Motor neuron (in vitro differentiated cells): Measurements from ENCODE around the gene DAZL. TPM values are rescaled to one million over a fixed set of nuclear protein-coding genes. Genes with fewer than 3 reads are reported as not detected.
A peak's percentile ranks its signal among the peaks of the same experiment; 100 is the strongest.

Source experiments
- ATAC-seq, 8 experiments: fragments of 200-7000 bp; cut with Tn5 transposase; replicated peaks in 6 of 8; 2 replicates each; pipeline ENCODE4 v1.8.0; 2021; ENCODE audit warnings: mild to moderate bottlenecking in 8 of 8, moderate library complexity in 8 of 8
- H3K27ac ChIP-seq, 2 donors: fragments of 250-450 bp; sonication (Bioruptor Pico); 2 replicates each; pipeline ENCODE4 v1.9.0; 2021; ENCODE audit warnings: antibody characterized with exemption in 2 of 2, mild to moderate bottlenecking in 2 of 2, moderate library complexity in 1 of 2
- H3K4me1 ChIP-seq, 2 donors: fragments of 250-450 bp; sonication (Bioruptor Pico); replicated peaks in 1 of 2; 2 replicates each; pipeline ENCODE4 v1.6.1; 2021; ENCODE audit warnings: antibody characterized with exemption in 2 of 2, mild to moderate bottlenecking in 2 of 2, moderate library complexity in 1 of 2
- H3K4me3 ChIP-seq, 5 donors: fragments of 250-450 bp; sonication (Bioruptor Pico); 2 replicates each; pipeline ENCODE4 v1.9.0; 2021; ENCODE audit warnings: antibody characterized with exemption in 5 of 5, mild to moderate bottlenecking in 5 of 5, moderate library complexity in 4 of 5
- WGBS, 10 experiments: fragments of 450-650 bp; shearing (Covaris generic); methylation state at CpG; one replicate each; pipeline ENCODE4 v1.0.0; 2022; 5-methylcytosine and 5-hydroxymethylcytosine counted together
- in situ Hi-C, 9 experiments: fragments of 400-800 bp; cut with MboI; loops; one replicate each; pipeline ENCODE4 v1.15.0; 2021; ENCODE audit warnings: low sequenced_read_pairs in 9 of 9, low pct_unique_long_range_greater_than_20kb in 2 of 9; ENCODE audit not compliant: unreplicated experiment in 9 of 9
- total RNA-seq, 8 experiments: library from RNA; unstranded; fragments of 300-600 nt; gene quantifications; 2 replicates each; pipeline versions ENCODE4 v1.2.3 to v1.2.4, GENCODE V29; 2022

Gene DAZL
- total RNA-seq, 8 experiments from 2014 or later = 0.14 to 1.00 (median 0.17) TPM; not detected in 5

DNA sequence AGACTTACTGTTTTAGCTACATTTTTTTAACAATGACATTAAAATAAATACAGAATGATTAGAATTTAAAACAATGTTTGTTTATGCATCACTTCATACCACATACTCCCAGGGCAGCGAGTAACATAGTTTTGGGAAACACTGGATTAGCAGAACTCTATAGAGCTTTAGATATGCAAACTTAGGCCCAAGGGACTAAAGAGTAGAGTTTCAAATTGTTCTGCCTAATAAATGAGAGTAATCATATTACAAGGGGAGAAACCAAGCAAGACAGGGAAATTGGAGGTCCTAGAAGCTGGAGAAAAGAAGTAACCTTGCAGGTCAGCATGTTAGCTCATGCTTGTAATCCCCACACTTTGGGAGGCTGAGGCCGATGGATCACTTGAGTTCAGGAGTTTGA, 3.6 kb upstream of the DAZL start:
- in situ Hi-C loops = loop anchor here in 7 of 9 experiments (10.0 to 25.0 kb wide), 5 partner anchors 178 to 628 kb away; no protein-coding TSS in a partner anchor
- Histone ChIP-seq H3K4me3 (no peak overlapping the region), H3K27ac (no peak overlapping the region), H3K4me1 (no peaks in the 10 kb centered on the region)
- no peak for ATAC-seq
- 56 to 100% (median 82%) methylated on average over 1 to 2 of the region's 2 CpGs for WGBS, 10 experiments

DNA sequence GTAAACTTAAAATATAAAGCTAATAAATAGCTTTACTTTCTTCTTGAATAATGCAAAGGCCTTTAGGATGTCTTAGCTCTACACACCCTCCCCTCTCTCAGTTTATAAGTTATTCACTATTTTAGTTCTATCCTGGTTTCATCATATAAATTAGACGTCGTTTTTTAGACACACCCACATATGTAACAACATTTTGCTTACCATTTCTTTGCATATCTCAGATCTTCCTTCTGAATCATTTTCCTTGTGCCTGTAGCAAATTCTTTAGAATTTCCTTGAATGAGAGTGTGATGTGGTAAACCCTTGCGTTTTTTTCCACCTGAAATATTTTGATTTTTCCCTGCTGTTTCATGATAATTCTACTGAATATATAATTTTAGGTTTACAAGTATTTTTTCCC, 2.5 kb upstream of the DAZL start:
- Histone ChIP-seq H3K4me1 (no peaks in the 10 kb centered on the region), H3K27ac (no peak overlapping the region), H3K4me3 (no peak overlapping the region)
- in situ Hi-C loops = loop anchor here in 7 of 9 experiments (10.0 to 25.0 kb wide), 5 partner anchors 180 to 630 kb away; no protein-coding TSS in a partner anchor
- ATAC-seq = peak in 3 of 8 experiments; percentile 25 to 61 (median 50)
- 2 to 73% (median 49%) methylated on average over 2 to 3 of the region's 3 CpGs for WGBS, 10 experiments

DNA sequence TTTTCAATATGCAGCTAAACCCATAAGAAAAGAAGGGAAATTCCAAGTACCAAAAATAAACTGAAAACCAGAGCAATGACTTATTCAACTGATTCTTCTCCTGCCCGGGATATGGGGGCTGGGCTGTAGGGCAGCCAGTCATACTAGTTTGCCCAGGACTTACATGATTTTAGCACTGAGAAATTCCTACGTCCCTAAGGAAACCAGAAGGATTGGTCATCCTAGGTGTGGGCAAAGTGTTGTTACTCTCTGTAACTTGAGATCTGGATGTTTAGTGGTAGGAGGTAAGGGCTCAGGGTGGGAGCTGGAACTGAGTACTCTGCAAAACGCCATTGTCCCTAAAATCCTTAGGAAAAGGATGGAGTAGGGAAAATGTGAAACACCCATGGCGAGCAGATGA, 1.2 kb upstream of the DAZL start:
- 67 to 100% (median 86%) methylated on average over 1 to 4 of the region's 4 CpGs; no CpG with 5 or more reads in 2 of the 10 experiments for WGBS, 10 experiments
- Histone ChIP-seq H3K4me3 (no peak overlapping the region), H3K4me1 (no peaks in the 10 kb centered on the region), H3K27ac (no peak overlapping the region)
- no peak for ATAC-seq
- in situ Hi-C loops = loop anchor here in 7 of 9 experiments (10.0 to 25.0 kb wide), 5 partner anchors 181 to 631 kb away; no protein-coding TSS in a partner anchor

DNA sequence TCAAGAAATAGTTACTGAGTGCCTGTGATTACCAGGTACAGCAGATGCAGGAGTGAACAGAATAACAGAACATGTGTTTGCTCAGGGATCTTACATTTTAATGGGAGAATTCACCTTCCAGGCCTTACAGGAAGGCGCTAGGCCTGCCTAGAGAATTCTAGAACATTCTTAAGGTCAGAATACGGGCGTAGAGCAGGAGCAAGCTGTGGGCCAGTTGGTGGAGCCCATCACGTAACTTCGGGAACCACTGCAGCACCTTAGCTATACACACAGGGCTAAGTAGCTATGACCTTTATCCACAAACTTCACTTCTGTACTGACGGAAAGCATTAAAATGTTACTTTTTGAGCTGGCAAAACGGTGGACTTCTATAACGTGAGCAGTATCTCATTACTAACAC, 743 bp upstream of the DAZL start:
- no peak for ATAC-seq
- Histone ChIP-seq H3K4me1 (no peaks in the 10 kb centered on the region), H3K27ac (no peak overlapping the region), H3K4me3 (no peak overlapping the region)
- WGBS, 10 experiments = 83 to 100% (median 94%) methylated on average over 1 to 8 of the region's 8 CpGs; no CpG with 5 or more reads in 1 of the 10 experiments
- in situ Hi-C loops = loop anchor here in 7 of 9 experiments (10.0 to 25.0 kb wide), 5 partner anchors 181 to 631 kb away; no protein-coding TSS in a partner anchor

DNA sequence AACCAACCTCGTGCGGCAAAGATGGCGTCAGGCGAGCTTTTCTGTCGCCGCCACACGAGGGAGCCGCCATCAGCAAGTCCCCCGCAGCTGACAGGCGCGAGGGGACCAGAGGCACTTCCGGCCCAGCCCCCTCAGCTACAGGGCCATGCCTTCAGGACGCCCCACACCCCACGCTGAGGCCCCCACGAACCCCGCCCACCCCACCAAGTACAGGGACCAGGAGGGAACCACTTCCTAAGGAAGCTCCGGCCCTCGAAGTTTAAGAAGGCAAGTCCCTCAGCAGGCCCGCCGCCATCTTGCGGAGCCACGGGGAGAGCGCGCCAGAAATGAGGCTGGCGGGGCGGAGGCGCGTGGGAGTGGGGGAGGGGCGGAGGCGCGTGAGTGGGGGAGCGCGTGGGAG, 790 bp downstream of the DAZL start:
- in situ Hi-C loops = loop anchor here in 7 of 9 experiments (10.0 to 25.0 kb wide), 5 partner anchors 183 to 633 kb away; no protein-coding TSS in a partner anchor
- H3K4me3 ChIP-seq = no peak overlapping the region
- no peak for ATAC-seq
- no peak overlapping the region for H3K27ac ChIP-seq
- WGBS, 10 experiments = 40 to 100% (median 100%) methylated on average over 1 to 3 of the region's 33 CpGs; no CpG with 5 or more reads in 5 of the 10 experiments
- no peaks in the 10 kb centered on the region for H3K4me1 ChIP-seq

DNA sequence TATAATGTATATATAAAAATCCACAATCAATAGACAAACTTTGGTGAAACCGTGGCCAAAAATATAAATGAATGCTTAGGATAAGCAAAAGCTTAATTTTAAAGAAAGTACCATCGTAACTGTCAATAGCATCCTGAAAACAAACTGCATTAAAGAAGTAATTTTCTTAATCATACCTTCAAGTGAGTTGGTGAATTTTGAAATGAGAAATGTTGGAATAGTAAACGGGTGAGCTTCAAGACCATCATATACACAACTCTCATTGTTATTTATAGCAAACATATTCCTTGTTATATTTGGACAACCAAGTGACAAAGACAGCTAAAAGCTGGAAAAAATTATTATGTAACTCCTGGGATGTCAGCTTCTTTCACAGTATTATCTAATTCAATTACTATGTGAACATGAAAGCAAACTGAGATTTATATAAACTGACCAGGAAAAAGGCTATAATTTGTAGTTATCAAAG, 3.7 kb downstream of the DAZL start:
- no peak for ATAC-seq
- H3K27ac ChIP-seq = no peak overlapping the region
- 0 to 56% (median 24%) methylated on average over 2 to 3 of the region's 3 CpGs for WGBS, 10 experiments
- no peak overlapping the region for H3K4me3 ChIP-seq
- H3K4me1 ChIP-seq = no peaks in the 10 kb centered on the region
- in situ Hi-C loops = loop anchor here in 7 of 9 experiments (10.0 to 25.0 kb wide), 5 partner anchors 186 to 636 kb away; no protein-coding TSS in a partner anchor

DNA sequence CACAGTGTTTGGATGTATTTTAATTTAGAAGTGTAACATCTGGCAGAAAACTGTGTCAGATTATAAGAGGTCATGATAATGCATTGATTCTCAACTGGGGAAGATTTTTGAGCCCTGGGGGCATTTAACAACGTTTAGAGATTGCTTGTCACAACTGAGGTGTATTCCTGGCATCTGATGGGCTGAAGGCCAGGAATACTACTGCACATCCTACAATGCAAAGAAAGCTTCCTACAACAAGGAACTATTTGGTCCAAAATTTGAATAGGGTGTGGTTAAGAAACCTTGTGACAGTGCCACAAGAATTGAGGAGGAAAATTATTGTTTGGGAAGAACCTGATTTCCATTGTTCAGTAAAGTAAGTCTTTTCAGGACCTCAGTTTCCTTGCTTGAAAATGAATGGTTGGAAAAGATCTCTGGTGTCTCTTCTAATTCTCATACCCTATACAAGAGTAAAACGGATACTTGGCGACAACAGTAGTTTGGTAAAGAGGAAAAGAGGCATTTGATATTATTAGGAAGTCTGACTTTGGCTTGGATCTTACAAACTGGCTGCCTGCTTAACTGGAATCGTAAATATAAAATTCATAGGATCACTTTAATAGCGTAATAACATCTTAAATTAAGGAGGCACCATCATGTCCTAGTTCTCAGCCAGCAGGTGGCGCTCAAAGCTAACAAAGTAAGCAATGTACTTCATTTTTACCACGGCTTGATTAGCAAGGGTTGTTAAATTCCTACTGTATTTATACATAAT, 4.3 kb downstream of the DAZL start:
- Histone ChIP-seq H3K4me1 (no peaks in the 10 kb centered on the region), H3K27ac (no peak overlapping the region), H3K4me3 (no peak overlapping the region)
- in situ Hi-C loops = loop anchor here in 7 of 9 experiments (10.0 to 25.0 kb wide), 5 partner anchors 186 to 636 kb away; no protein-coding TSS in a partner anchor
- ATAC-seq = peak in 6 of 8 experiments; percentile 37 to 86 (median 70)
- WGBS, 10 experiments = 0 to 34% (median 10%) methylated on average over 1 to 7 of the region's 7 CpGs; no CpG with 5 or more reads in 1 of the 10 experiments

DNA sequence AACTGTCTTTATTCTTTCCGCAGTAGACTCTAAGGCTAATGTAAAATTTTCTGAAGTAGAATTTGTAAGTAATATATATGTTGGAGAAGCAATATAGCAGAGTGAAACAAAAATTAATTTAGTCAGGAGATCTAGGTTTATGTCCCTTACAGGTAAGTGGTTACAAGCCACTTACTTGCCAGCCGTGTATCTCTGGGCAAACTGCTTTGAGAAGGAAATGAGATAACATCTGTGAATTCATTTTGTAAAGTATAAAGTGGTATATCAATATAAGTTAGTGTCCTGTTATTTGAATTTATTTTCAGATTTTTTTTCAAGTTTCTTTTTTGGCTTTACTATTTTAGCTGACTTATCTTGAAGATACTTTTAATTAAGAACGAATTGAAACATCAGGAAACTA, 5.5 kb downstream of the DAZL start:
- in situ Hi-C loops = loop anchor here in 7 of 9 experiments (10.0 to 25.0 kb wide), 5 partner anchors 188 to 638 kb away; no protein-coding TSS in a partner anchor

DNA sequence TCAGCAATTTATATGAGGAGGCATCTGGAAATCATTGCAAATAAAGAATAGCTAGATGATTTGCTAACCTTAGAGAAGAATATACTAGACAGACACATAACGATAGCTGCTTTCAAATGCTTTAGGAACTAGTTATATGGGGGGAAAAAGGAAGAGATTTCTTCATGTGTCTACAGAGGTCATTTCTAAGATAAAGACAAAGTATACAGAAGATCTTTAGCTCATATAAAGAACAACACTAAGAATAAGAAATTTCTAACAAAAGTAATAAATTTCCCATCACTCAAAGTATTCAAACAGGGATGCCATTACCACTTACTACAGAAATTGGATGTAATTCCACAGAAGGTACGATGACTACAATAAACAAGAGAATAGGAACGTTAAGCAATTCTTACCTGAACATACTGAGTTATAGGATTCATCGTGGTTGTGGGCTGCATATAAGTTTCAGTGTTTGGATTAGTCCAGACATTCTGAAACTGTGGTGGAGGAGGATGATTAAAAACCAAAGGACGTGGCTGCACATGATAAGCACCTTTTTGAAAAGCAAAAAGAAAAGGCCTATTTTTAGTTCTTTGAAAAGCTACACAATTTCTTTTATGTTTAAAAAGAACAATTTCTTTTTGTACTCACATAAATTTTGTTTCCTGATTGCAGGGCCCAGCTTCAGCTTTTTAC, 8.7 kb downstream of the DAZL start:
- H3K4me3 ChIP-seq = no peak overlapping the region
- WGBS, 10 experiments = 67 to 100% (median 84%) methylated on average over 1 to 5 of the region's 5 CpGs
- no peak overlapping the region for H3K27ac ChIP-seq
- H3K4me1 ChIP-seq = no peaks in the 10 kb centered on the region
- ATAC-seq = no peak
- in situ Hi-C loops = loop anchor here in 1 of 9 experiments (25.0 kb wide), 1 partner anchor 641 kb away; no protein-coding TSS in a partner anchor

More for the DNA sequence above, 5.5 kb downstream of the DAZL start:
- Histone ChIP-seq H3K4me1 (no peaks in the 10 kb centered on the region), H3K27ac (no peak overlapping the region), H3K4me3 (no peak overlapping the region)
- ATAC-seq = no peak
- WGBS, 10 experiments = 25 to 94% (median 76%) methylated on average over 2 to 3 of the region's 3 CpGs

DNA sequence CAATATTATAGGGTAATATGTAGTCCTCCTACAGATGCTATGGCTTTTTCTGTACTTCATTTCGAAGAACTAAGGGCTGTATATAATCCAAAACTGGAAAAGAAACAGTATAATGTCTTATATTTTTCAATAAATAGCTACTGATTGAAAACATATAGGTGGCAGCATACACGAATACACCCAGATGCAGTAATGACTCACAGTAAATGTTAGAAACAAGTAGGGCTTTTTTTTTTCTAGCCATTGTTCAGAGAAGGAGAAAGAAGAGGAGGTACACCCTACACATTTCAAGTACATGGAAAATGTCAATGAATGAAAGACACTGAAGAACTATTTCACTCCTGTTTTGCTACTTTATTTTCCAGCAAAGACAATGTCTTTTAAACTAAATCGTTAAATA, 9.4 kb downstream of the DAZL start:
- no peak overlapping the region for H3K4me3 ChIP-seq
- no peak overlapping the region for H3K27ac ChIP-seq
- ATAC-seq = no peak
- H3K4me1 ChIP-seq = no peaks in the 10 kb centered on the region
- WGBS, 10 experiments = 17 to 100% (median 76%) methylated on average over 2 to 3 of the region's 3 CpGs
- in situ Hi-C loops = loop anchor here in 1 of 9 experiments (25.0 kb wide), 1 partner anchor 642 kb away; no protein-coding TSS in a partner anchor

DNA sequence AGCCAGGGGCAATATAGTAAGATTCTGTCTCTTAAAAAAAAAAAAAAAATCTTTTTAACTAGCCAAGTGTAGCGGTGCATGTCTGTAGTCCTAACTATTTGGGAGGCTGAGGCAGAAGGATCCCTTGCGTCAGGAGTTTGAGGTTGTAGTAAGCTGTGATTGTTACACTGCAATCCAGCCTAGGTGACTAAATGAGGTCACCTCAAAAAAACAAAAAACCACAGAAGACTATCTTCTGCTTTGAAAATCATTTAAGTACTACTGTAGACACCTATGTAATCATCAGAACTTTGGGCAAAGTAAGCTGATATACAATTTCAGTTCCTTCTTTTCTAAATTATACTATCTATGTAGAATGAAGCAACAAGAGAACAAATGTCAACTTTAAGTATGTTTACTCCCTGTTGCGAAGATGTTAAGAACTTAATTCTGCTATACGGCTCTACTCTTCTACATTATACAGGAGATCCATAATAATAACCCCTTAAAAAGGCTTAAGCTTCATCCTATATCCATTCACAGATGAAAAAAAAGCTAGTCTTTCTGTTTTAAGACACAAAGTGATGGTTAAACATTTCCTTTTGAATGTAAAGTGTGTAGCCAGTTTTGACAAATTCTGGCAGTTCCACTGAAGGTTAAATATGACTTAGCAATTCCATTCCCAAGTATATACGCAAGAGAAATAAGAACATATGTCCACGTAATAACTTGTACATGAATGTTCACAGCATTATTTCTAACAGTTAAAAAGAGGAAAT, 15.2 kb downstream of the DAZL start:
- H3K4me1 ChIP-seq = no peaks in the 10 kb centered on the region
- in situ Hi-C loops = loop anchor here in 1 of 9 experiments (25.0 kb wide), 1 partner anchor 647 kb away; no protein-coding TSS in a partner anchor
- H3K27ac ChIP-seq = no peak overlapping the region
- 84 to 100% (median 92%) methylated on average over 1 to 6 of the region's 6 CpGs for WGBS, 10 experiments
- H3K4me3 ChIP-seq = no peak overlapping the region
- no peak for ATAC-seq

DNA sequence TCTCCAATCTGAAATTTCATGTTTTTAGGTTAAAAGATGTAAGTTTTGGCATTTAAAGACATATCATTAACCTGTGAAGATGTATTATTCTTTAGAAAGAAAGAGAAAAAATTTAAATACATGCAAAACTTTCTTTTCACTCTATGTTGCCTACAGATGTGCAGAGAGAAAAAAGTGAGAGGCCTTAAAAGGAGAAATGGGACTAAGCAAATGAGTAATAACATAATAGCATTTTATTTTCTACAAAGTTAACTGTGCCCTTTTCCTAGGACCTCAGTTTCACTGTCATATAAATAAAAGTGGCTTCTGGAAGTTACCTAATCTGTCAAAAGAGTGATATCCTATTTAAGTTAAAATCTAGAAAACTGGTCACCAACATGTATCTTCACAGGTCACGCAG, 16.1 kb downstream of the DAZL start:
- ATAC-seq = no peak
- Histone ChIP-seq H3K27ac (no peak overlapping the region), H3K4me3 (no peak overlapping the region), H3K4me1 (no peaks in the 10 kb centered on the region)
- WGBS, 10 experiments = 88 to 100% (median 100%) methylated on average over 1 of the region's 1 CpG; no CpG with 5 or more reads in 1 of the 10 experiments
- in situ Hi-C loops = loop anchor here in 1 of 9 experiments (25.0 kb wide), 1 partner anchor 648 kb away; no protein-coding TSS in a partner anchor
